ENCODE measurements around the gene STRIP2.
"Not testable (repeated sequence)": the region's sequence is repeated elsewhere in the genome, so short reads cannot be mapped to it uniquely, and the experiment has no call there.

STRIP2 gene

GRCh38 chr7:129530795-129531391, 96.7 kb downstream of the STRIP2 start:
- H3K9me3 ChIP-seq (ENCODE audit: control insufficient read depth, insufficient read depth, low read depth, low read length), result no peaks in the 10 kb centered on the region
- H3K27me3 ChIP-seq (ENCODE audit: control insufficient read depth, insufficient read depth, low read length), result no peaks in the 10 kb centered on the region
- no peak overlapping the region for H3K4me3 ChIP-seq (ENCODE audit: low read depth, low read length)
- no peak overlapping the region for H3K27ac ChIP-seq (ENCODE audit: low read depth, low read length)
- peaks cover 30% of the 10 kb centered on the region; the same call in 1 of the 2 replicates for H3K4me1 ChIP-seq (ENCODE audit: control insufficient read depth, insufficient read depth, low read length)
- no peak overlapping the region for H3K9ac ChIP-seq (ENCODE audit: low read length)
- H3K36me3 ChIP-seq (ENCODE audit: control insufficient read depth, insufficient read depth, low read length), result no peaks in the 10 kb centered on the region

- no peak overlapping the region for H3K4me3 ChIP-seq (ENCODE audit: low read depth, low read length)
- H3K4me1 ChIP-seq (ENCODE audit: control insufficient read depth, insufficient read depth, low read length), result peaks cover 30% of the 10 kb centered on the region; the same call in 1 of the 2 replicates
- H3K36me3 ChIP-seq (ENCODE audit: control insufficient read depth, insufficient read depth, low read length), result no peaks in the 10 kb centered on the region
- no peaks in the 10 kb centered on the region for H3K27me3 ChIP-seq (ENCODE audit: control insufficient read depth, insufficient read depth, low read length)
- H3K9ac ChIP-seq (ENCODE audit: low read length), result no peak overlapping the region
- H3K27ac ChIP-seq (ENCODE audit: low read depth, low read length), result no peak overlapping the region
- H3K9me3 ChIP-seq (ENCODE audit: control insufficient read depth, insufficient read depth, low read depth, low read length), result no peaks in the 10 kb centered on the region
Measured at GRCh38 chr7:129531721-129532120, 97.5 kb downstream of the STRIP2 start.

- H3K9me3 ChIP-seq (ENCODE audit: control insufficient read depth, insufficient read depth, low read depth, low read length), result no peaks in the 10 kb centered on the region
- H3K27me3 ChIP-seq (ENCODE audit: control insufficient read depth, insufficient read depth, low read length), result no peaks in the 10 kb centered on the region
- no peak overlapping the region for H3K4me3 ChIP-seq (ENCODE audit: low read depth, low read length)
- H3K36me3 ChIP-seq (ENCODE audit: control insufficient read depth, insufficient read depth, low read length), result no peaks in the 10 kb centered on the region
- no peak overlapping the region for H3K27ac ChIP-seq (ENCODE audit: low read depth, low read length)
- peaks cover 30% of the 10 kb centered on the region; the same call in 1 of the 2 replicates for H3K4me1 ChIP-seq (ENCODE audit: control insufficient read depth, insufficient read depth, low read length)
- H3K9ac ChIP-seq (ENCODE audit: low read length), result no peak overlapping the region
Measured at GRCh38 chr7:129532375-129532774, 98.1 kb downstream of the STRIP2 start.

- H3K27ac ChIP-seq (ENCODE audit: low read depth, low read length), result peak overlapping the region; percentile 55; the same call in 1 of the 2 replicates
- not testable (repeated sequence) for H3K9me3 ChIP-seq (ENCODE audit: control insufficient read depth, insufficient read depth, low read depth, low read length)
Measured at GRCh38 chr7:129534558-129535274, 100.5 kb downstream of the STRIP2 start.

GRCh38 chr7:129535896-129536295, 101.7 kb downstream of the STRIP2 start:
- no peaks in the 10 kb centered on the region for H3K9me3 ChIP-seq (ENCODE audit: control insufficient read depth, insufficient read depth, low read depth, low read length)
- H3K27ac ChIP-seq (ENCODE audit: low read depth, low read length), result no peak overlapping the region

More at GRCh38 chr7:129534558-129535274, 100.5 kb downstream of the STRIP2 start:
- Histone ChIP-seq H3K9ac (ENCODE audit: low read length) (peak overlapping the region; percentile 61), H3K4me1 (ENCODE audit: control insufficient read depth, insufficient read depth, low read length) (peaks cover 30% of the 10 kb centered on the region; the same call in 1 of the 2 replicates)
- H3K36me3 ChIP-seq (ENCODE audit: control insufficient read depth, insufficient read depth, low read length); H3K4me3 ChIP-seq (ENCODE audit: low read depth, low read length); H3K27me3 ChIP-seq (ENCODE audit: control insufficient read depth, insufficient read depth, low read length): not testable (repeated sequence)

GRCh38 chr7:129536323-129536722, 102.1 kb downstream of the STRIP2 start:
- peaks cover 30% of the 10 kb centered on the region; the same call in 1 of the 2 replicates for H3K4me1 ChIP-seq (ENCODE audit: control insufficient read depth, insufficient read depth, low read length)
- no peak overlapping the region for H3K27ac ChIP-seq (ENCODE audit: low read depth, low read length)
- H3K27me3 ChIP-seq (ENCODE audit: control insufficient read depth, insufficient read depth, low read length), result no peaks in the 10 kb centered on the region
- no peak overlapping the region for H3K9ac ChIP-seq (ENCODE audit: low read length)
- no peaks in the 10 kb centered on the region for H3K36me3 ChIP-seq (ENCODE audit: control insufficient read depth, insufficient read depth, low read length)
- H3K9me3 ChIP-seq (ENCODE audit: control insufficient read depth, insufficient read depth, low read depth, low read length), result no peaks in the 10 kb centered on the region
- H3K4me3 ChIP-seq (ENCODE audit: low read depth, low read length), result no peak overlapping the region

More at GRCh38 chr7:129535896-129536295, 101.7 kb downstream of the STRIP2 start:
- H3K4me1 ChIP-seq (ENCODE audit: control insufficient read depth, insufficient read depth, low read length), result peaks cover 30% of the 10 kb centered on the region; the same call in 1 of the 2 replicates
- H3K4me3 ChIP-seq (ENCODE audit: low read depth, low read length), result no peak overlapping the region
- no peaks in the 10 kb centered on the region for H3K27me3 ChIP-seq (ENCODE audit: control insufficient read depth, insufficient read depth, low read length)
- no peaks in the 10 kb centered on the region for H3K36me3 ChIP-seq (ENCODE audit: control insufficient read depth, insufficient read depth, low read length)
- no peak overlapping the region for H3K9ac ChIP-seq (ENCODE audit: low read length)
